NCI-H345 treated with DMSO at 0.1 percent for 48 hours (cell line): ENCODE measurements around the gene CERS6.
"Not testable (repeated sequence)": the region's sequence is repeated elsewhere in the genome, so short reads cannot be mapped to it uniquely, and the experiment has no call there.

Experiments
- DNase-seq: peaks from one replicate; lab custom pipeline; 2025; ENCODE audit not compliant: unreplicated experiment; lab: John Stamatoyannopoulos, UW

CERS6 gene

GRCh38 chr2:168662651-168663208 is 206.7 kb downstream of the CERS6 start:
- DNase-seq = no peak

- peak; percentile 63 for DNase-seq
Measured at GRCh38 chr2:168663993-168664392, 207.9 kb downstream of the CERS6 start.

GRCh38 chr2:168664715-168665114 is 208.6 kb downstream of the CERS6 start:
- not testable (repeated sequence) for DNase-seq

GRCh38 chr2:168666339-168666738 is 210.3 kb downstream of the CERS6 start:
- DNase-seq = no peak

- peak; percentile 76 for DNase-seq
Measured at GRCh38 chr2:168667156-168667555, 211.1 kb downstream of the CERS6 start.

- no peak for DNase-seq
Measured at GRCh38 chr2:168669151-168669550, 213.1 kb downstream of the CERS6 start.

- no peak for DNase-seq
Measured at GRCh38 chr2:168670478-168670877, 214.4 kb downstream of the CERS6 start.

GRCh38 chr2:168671932-168672331 is 215.9 kb downstream of the CERS6 start:
- no peak for DNase-seq

- DNase-seq = no peak
Measured at GRCh38 chr2:168673265-168674189, 217.5 kb downstream of the CERS6 start.

GRCh38 chr2:168678153-168678853 is 222.2 kb downstream of the CERS6 start:
- DNase-seq = no peak

GRCh38 chr2:168679081-168679480 is 223.0 kb downstream of the CERS6 start:
- no peak for DNase-seq

GRCh38 chr2:168679741-168680310 is 223.8 kb downstream of the CERS6 start:
- DNase-seq = no peak

- no peak for DNase-seq
Measured at GRCh38 chr2:168683996-168684395, 227.9 kb downstream of the CERS6 start.

- no peak for DNase-seq
Measured at GRCh38 chr2:168684921-168685599, 229.0 kb downstream of the CERS6 start.

GRCh38 chr2:168685600-168686451 is 229.8 kb downstream of the CERS6 start:
- DNase-seq = no peak

- no peak for DNase-seq
Measured at GRCh38 chr2:168686452-168687191, 230.6 kb downstream of the CERS6 start.

GRCh38 chr2:168687314-168687713 is 231.2 kb downstream of the CERS6 start:
- DNase-seq = no peak

GRCh38 chr2:168690381-168690885 is 234.4 kb downstream of the CERS6 start:
- no peak for DNase-seq

- no peak for DNase-seq
Measured at GRCh38 chr2:168691221-168691620, 235.1 kb downstream of the CERS6 start.
